ENCODE data around the gene HOMER3.

HOMER3 gene

DNA sequence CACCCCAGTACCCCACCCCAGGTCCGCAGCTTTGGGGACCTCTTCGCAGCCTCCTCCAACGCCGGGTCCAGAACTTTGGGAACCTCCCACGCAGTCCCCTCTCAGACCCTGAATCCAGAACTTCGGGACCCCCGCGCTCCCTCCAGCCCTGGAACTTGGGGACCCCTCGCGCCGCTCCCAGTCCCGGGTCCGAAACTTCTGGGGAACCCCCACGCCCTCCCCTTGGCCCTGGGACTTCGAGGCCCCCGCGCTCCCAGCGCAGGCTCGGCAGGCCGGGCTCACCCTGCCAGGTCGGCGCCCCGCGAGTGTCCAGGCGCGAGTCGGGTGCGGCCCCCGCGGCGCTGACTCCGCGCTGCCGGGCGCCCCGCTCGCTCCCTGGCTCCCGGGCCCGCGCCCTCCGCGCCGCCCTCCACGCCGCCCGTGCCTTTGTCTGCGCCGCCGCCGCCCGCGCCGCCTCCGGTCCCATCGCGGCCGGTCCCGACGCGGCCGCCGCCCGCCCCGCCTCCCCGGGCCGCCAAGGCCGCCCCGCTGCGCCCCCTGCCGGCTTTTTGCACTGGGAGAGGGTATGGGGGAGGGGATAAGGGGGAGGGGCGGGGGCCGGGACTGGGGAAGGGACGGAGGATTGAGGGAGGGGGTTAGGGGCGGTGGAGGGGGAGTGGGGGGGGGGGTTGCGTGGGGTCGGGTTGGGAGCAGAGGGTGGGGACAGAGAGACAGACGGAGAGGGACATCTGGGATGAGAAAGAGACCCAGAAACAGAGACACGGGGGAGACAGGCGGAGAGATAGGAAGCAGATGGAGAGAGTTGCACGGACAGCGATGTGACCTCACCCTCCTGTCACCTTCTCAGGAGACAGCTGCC lies at the start of gene HOMER3:
Gene HOMER3, minus strand, starts transcription at position 449 of the 859 bp plus-strand sequence. CDS start 2,235 bp downstream, outside the sequence.
- H3K36me3 ChIP-seq (ENCODE audit: control insufficient read depth, insufficient read depth, low read length): no peaks in the 10 kb centered on the region
- no peaks in the 10 kb centered on the region for H3K9me3 ChIP-seq (ENCODE audit: control insufficient read depth, low read length)
- peaks cover 6% of the 10 kb centered on the region for H3K4me1 ChIP-seq (ENCODE audit: control insufficient read depth, insufficient read depth, low read length)
- peak within 1 kb of the TSS; percentile 55 for H3K9ac ChIP-seq (ENCODE audit: low read length)
- no peak within 1 kb of the TSS for H3K4me3 ChIP-seq (ENCODE audit: low read length)
- H3K27me3 ChIP-seq (ENCODE audit: control insufficient read depth, insufficient read depth, low read length): peaks cover 13% of the 10 kb centered on the region

- peaks cover 4% of the 10 kb centered on the region for H3K27me3 ChIP-seq (ENCODE audit: control insufficient read depth, insufficient read depth, low read length)
- no peak overlapping the region for H3K9ac ChIP-seq (ENCODE audit: low read length)
- no peaks in the 10 kb centered on the region for H3K9me3 ChIP-seq (ENCODE audit: control insufficient read depth, low read length)
- H3K4me3 ChIP-seq (ENCODE audit: low read length): no peak overlapping the region
- H3K4me1 ChIP-seq (ENCODE audit: control insufficient read depth, insufficient read depth, low read length): no peaks in the 10 kb centered on the region
- no peaks in the 10 kb centered on the region for H3K36me3 ChIP-seq (ENCODE audit: control insufficient read depth, insufficient read depth, low read length)
Measured at GRCh38 chr19:18990128-18990708, 49.2 kb upstream of the HOMER3 start.

GRCh38 chr19:18989316-18989715 lies 48.3 kb upstream of the HOMER3 start:
- Histone ChIP-seq H3K4me3 (ENCODE audit: low read length) (no peak overlapping the region), H3K9me3 (ENCODE audit: control insufficient read depth, low read length) (no peaks in the 10 kb centered on the region), H3K36me3 (ENCODE audit: control insufficient read depth, insufficient read depth, low read length) (no peaks in the 10 kb centered on the region), H3K27me3 (ENCODE audit: control insufficient read depth, insufficient read depth, low read length) (peaks cover 4% of the 10 kb centered on the region), H3K4me1 (ENCODE audit: control insufficient read depth, insufficient read depth, low read length) (no peaks in the 10 kb centered on the region), H3K9ac (ENCODE audit: low read length) (no peak overlapping the region)

DNA sequence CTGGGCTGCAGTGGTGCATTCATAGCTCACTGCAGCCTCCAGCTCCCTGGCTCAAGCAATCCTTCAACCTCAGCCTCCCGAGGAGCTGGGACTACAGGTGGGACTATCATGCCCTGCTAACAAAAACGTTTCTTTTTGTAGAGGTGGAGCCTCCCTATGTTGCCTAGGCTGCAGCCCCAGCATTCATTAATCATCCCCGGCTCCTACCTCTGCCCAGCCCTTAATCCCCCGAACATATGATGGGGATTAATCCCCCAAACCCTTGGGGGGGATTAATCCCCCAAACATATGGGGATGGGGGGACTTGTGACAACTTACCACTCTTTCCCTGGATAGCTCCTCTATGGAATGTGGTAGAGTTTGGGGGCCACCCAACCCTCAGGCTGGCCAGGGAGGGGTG lies 46.4 kb upstream of the HOMER3 start:
- Histone ChIP-seq H3K4me3 (ENCODE audit: low read length) (no peak overlapping the region), H3K4me1 (ENCODE audit: control insufficient read depth, insufficient read depth, low read length) (no peaks in the 10 kb centered on the region), H3K36me3 (ENCODE audit: control insufficient read depth, insufficient read depth, low read length) (no peaks in the 10 kb centered on the region), H3K27me3 (ENCODE audit: control insufficient read depth, insufficient read depth, low read length) (peaks cover 8% of the 10 kb centered on the region), H3K9me3 (ENCODE audit: control insufficient read depth, low read length) (no peaks in the 10 kb centered on the region), H3K9ac (ENCODE audit: low read length) (no peak overlapping the region)

DNA sequence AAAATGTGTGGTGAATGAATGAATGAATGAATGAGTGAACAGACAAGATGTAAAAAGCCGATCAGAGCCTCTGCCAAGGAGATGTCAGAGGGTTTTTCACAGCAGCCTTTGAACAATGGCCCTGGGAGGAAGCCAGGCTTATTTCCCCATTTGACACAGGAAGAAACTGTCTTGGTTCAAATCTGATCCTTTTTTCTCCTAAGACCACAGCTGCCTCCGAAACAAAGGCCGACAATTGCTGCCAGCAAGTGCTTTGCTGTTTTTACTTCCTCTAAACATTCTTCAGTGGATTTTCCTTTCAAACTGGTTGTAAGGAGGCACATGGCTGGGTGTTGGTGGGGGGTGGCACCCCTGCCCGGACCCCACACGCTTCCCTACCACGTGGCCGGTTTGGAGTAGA lies 44.2 kb upstream of the HOMER3 start:
- H3K27me3 ChIP-seq (ENCODE audit: control insufficient read depth, insufficient read depth, low read length): peaks cover 10% of the 10 kb centered on the region
- no peak overlapping the region for H3K9ac ChIP-seq (ENCODE audit: low read length)
- H3K9me3 ChIP-seq (ENCODE audit: control insufficient read depth, low read length): no peaks in the 10 kb centered on the region
- no peaks in the 10 kb centered on the region for H3K4me1 ChIP-seq (ENCODE audit: control insufficient read depth, insufficient read depth, low read length)
- no peak overlapping the region for H3K4me3 ChIP-seq (ENCODE audit: low read length)
- no peaks in the 10 kb centered on the region for H3K36me3 ChIP-seq (ENCODE audit: control insufficient read depth, insufficient read depth, low read length)

DNA sequence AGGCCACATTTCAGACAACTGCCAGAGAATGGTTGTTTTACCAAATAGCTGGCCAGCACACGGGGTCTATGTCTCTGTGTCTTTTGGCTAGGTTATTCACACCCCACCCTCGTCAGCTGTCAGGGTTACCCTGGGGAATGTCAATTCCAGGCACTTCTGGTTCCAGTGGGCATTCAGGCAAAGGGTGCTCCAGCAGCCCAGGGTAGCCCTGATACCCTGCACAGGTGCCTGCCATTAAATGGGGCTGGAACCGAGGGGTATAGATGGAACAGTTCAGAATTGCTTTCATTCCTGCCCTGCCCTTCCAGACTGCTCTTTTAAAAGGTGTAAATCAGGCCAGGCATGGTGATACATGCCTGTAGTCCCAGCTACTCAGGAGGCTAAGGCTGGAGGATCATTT lies 43.2 kb upstream of the HOMER3 start:
- peaks cover 10% of the 10 kb centered on the region for H3K27me3 ChIP-seq (ENCODE audit: control insufficient read depth, insufficient read depth, low read length)
- no peaks in the 10 kb centered on the region for H3K4me1 ChIP-seq (ENCODE audit: control insufficient read depth, insufficient read depth, low read length)
- no peak overlapping the region for H3K9ac ChIP-seq (ENCODE audit: low read length)
- H3K36me3 ChIP-seq (ENCODE audit: control insufficient read depth, insufficient read depth, low read length): no peaks in the 10 kb centered on the region
- no peaks in the 10 kb centered on the region for H3K9me3 ChIP-seq (ENCODE audit: control insufficient read depth, low read length)
- no peak overlapping the region for H3K4me3 ChIP-seq (ENCODE audit: low read length)

DNA sequence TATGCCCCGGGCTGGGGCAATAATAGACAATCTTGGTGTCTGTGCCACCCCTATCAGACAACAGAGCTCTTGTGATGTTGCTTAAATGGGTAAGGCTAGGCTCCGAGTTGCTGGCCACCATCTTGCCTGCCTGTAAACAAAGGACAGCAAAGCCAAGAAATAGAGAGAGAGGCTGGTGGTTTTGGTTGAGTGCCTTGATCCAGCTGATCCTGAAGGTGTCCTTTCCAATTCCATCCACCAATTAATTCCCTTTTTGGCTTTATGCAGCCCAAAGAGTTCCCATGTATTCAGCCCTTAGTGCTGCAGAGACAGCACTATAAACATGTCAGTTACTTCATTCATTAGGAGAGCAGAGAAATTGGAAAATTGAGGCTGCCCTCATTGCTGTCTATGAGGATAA lies 41.7 kb upstream of the HOMER3 start:
- Histone ChIP-seq H3K9me3 (ENCODE audit: control insufficient read depth, low read length) (no peaks in the 10 kb centered on the region), H3K36me3 (ENCODE audit: control insufficient read depth, insufficient read depth, low read length) (no peaks in the 10 kb centered on the region), H3K9ac (ENCODE audit: low read length) (no peak overlapping the region), H3K4me1 (ENCODE audit: control insufficient read depth, insufficient read depth, low read length) (no peaks in the 10 kb centered on the region), H3K4me3 (ENCODE audit: low read length) (no peak overlapping the region), H3K27me3 (ENCODE audit: control insufficient read depth, insufficient read depth, low read length) (peaks cover 7% of the 10 kb centered on the region)

DNA sequence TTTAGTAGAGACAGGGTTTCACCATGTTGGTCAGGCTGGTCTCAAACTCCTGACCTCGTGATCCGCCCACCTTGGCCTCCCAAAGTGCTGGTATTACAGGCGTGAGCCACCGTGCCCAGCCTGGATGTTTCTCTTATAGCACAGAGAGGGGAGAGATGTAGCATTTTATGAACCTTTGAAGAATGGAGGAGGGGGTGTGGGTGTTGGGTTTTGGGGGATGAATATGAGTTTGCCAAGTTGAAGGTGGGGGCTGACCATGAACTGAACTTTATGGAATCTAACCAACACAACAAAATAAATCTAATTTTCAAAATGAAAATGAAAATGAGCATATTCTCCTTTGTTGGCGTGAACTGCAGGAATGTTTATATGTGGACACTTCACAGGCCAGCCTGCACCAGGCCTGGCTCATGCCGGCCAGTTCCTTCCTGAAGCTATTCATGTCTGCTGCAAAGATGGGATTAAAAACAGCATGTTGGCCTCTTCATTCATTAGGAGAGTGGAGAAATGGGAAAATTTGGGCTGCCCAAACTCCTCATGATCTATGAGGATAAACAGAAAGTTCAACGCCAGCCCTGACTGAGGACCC lies 39.5 kb upstream of the HOMER3 start:
- no peaks in the 10 kb centered on the region for H3K9me3 ChIP-seq (ENCODE audit: control insufficient read depth, low read length)
- no peak overlapping the region for H3K4me3 ChIP-seq (ENCODE audit: low read length)
- no peak overlapping the region for H3K9ac ChIP-seq (ENCODE audit: low read length)
- peaks cover 6% of the 10 kb centered on the region for H3K27me3 ChIP-seq (ENCODE audit: control insufficient read depth, insufficient read depth, low read length)
- H3K36me3 ChIP-seq (ENCODE audit: control insufficient read depth, insufficient read depth, low read length): no peaks in the 10 kb centered on the region
- H3K4me1 ChIP-seq (ENCODE audit: control insufficient read depth, insufficient read depth, low read length): no peaks in the 10 kb centered on the region

GRCh38 chr19:18978616-18979015 lies 37.6 kb upstream of the HOMER3 start:
- Histone ChIP-seq H3K27me3 (ENCODE audit: control insufficient read depth, insufficient read depth, low read length) (peaks cover 6% of the 10 kb centered on the region), H3K36me3 (ENCODE audit: control insufficient read depth, insufficient read depth, low read length) (no peaks in the 10 kb centered on the region), H3K4me1 (ENCODE audit: control insufficient read depth, insufficient read depth, low read length) (no peaks in the 10 kb centered on the region), H3K4me3 (ENCODE audit: low read length) (no peak overlapping the region), H3K9ac (ENCODE audit: low read length) (no peak overlapping the region), H3K9me3 (ENCODE audit: control insufficient read depth, low read length) (no peaks in the 10 kb centered on the region)

DNA sequence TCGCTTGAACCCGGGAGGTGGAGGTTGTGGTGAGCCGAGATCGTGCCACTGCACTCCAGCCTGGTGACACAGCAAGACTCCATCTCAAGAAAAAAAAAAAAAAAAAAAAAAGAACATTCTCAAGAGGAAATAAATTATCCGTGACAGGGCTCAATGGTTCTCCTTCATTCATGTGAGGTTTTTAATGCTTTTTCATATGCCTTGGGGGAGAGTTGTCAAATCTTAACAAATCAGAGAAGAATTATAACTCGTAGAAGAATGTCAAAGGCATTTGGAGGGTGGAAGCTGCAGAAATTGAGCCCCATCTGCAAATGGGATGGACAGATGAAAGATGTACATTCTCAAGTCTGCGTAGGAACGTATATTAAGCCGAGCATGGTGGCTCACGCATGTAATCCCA lies 34.9 kb upstream of the HOMER3 start:
- no peaks in the 10 kb centered on the region for H3K27me3 ChIP-seq (ENCODE audit: control insufficient read depth, insufficient read depth, low read length)
- H3K4me3 ChIP-seq (ENCODE audit: low read length): no peak overlapping the region
- no peaks in the 10 kb centered on the region for H3K36me3 ChIP-seq (ENCODE audit: control insufficient read depth, insufficient read depth, low read length)
- H3K9ac ChIP-seq (ENCODE audit: low read length): no peak overlapping the region
- peaks cover 13% of the 10 kb centered on the region for H3K4me1 ChIP-seq (ENCODE audit: control insufficient read depth, insufficient read depth, low read length)
- H3K9me3 ChIP-seq (ENCODE audit: control insufficient read depth, low read length): no peaks in the 10 kb centered on the region

- Histone ChIP-seq H3K9ac (ENCODE audit: low read length) (no peak overlapping the region), H3K4me1 (ENCODE audit: control insufficient read depth, insufficient read depth, low read length) (peaks cover 13% of the 10 kb centered on the region), H3K9me3 (ENCODE audit: control insufficient read depth, low read length) (no peaks in the 10 kb centered on the region), H3K27me3 (ENCODE audit: control insufficient read depth, insufficient read depth, low read length) (no peaks in the 10 kb centered on the region), H3K36me3 (ENCODE audit: control insufficient read depth, insufficient read depth, low read length) (no peaks in the 10 kb centered on the region), H3K4me3 (ENCODE audit: low read length) (no peak overlapping the region)
Measured at GRCh38 chr19:18975011-18975410, 34.0 kb upstream of the HOMER3 start.

DNA sequence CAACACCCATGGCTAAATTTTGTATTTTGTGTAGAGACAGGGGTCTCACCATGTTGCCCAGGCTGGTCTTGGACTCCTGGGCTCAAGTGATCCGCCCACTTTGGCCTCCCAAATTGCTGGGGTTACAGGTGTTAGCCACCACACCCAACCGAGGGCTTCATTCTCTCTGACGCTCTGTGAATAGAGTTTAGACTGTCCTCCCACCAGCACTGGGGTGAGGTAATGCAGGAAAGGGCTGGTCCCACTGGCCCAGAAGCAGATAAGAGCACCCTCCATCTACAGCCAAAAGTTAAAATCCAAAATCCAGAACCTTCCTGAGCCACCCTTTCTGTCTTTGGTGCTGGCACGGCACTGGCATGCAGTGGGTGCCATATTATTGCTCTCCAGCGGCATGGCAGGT lies 31.8 kb upstream of the HOMER3 start:
- H3K27me3 ChIP-seq (ENCODE audit: control insufficient read depth, insufficient read depth, low read length): no peaks in the 10 kb centered on the region
- no peak overlapping the region for H3K9ac ChIP-seq (ENCODE audit: low read length)
- H3K4me3 ChIP-seq (ENCODE audit: low read length): no peak overlapping the region
- H3K4me1 ChIP-seq (ENCODE audit: control insufficient read depth, insufficient read depth, low read length): peaks cover 13% of the 10 kb centered on the region
- H3K36me3 ChIP-seq (ENCODE audit: control insufficient read depth, insufficient read depth, low read length): no peaks in the 10 kb centered on the region
- H3K9me3 ChIP-seq (ENCODE audit: control insufficient read depth, low read length): no peaks in the 10 kb centered on the region
